Measurements from ENCODE around the gene C11orf86.
"Not testable (repeated sequence)": the region's sequence is repeated elsewhere in the genome, so short reads cannot be mapped to it uniquely, and the experiment has no call there.

DNA sequence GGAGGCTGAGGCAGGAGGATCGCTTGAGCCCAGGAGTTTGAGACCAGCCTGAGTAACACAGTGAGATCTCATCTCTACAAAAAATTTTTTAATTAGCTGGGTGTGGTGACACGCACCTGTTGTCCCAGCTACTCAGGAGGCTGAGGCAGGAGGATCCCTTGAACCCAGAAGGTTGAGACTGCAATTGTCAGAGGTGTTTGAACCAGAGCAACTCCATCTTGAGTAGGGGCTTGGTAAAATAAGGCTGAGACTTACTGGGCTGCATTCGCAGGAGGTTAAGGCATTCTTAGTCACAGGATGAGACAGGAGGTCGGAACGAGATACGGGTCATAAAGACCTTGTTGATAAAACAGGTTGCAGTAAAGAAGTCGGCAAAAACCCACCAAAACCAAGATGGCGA, 30.1 kb downstream of the C11orf86 start:
- TF ChIP-seq, protein P1, sequence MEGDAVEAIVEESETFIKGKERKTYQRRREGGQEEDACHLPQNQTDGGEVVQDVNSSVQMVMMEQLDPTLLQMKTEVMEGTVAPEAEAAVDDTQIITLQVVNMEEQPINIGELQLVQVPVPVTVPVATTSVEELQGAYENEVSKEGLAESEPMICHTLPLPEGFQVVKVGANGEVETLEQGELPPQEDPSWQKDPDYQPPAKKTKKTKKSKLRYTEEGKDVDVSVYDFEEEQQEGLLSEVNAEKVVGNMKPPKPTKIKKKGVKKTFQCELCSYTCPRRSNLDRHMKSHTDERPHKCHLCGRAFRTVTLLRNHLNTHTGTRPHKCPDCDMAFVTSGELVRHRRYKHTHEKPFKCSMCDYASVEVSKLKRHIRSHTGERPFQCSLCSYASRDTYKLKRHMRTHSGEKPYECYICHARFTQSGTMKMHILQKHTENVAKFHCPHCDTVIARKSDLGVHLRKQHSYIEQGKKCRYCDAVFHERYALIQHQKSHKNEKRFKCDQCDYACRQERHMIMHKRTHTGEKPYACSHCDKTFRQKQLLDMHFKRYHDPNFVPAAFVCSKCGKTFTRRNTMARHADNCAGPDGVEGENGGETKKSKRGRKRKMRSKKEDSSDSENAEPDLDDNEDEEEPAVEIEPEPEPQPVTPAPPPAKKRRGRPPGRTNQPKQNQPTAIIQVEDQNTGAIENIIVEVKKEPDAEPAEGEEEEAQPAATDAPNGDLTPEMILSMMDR (IDR thresholded peaks at IDR 0.05; ENCODE audit: borderline replicate concordance, extremely low read depth, low read length, poor library complexity, severe bottlenecking): not testable (repeated sequence)
- TF ChIP-seq EZH2 (IDR thresholded peaks at IDR 0.05; ENCODE audit: borderline replicate concordance, low read depth, low read length, severe bottlenecking): not testable (repeated sequence)
